Pulmonary artery endothelial cell (primary cell): ENCODE data around the gene TGFBRAP1. TPM values are rescaled to one million over a fixed set of nuclear protein-coding genes. Genes with fewer than 3 reads are reported as not detected.

ENCODE experiments used
- DNase-seq: peaks from one replicate; pipeline ENCODE4 v3.0.0-alpha.2; 2011; ENCODE audit warnings: low read depth, low spot score
- total RNA-seq: library from RNA; depleted of rRNA; stranded (reverse); fragments of >200 nt; gene quantifications from 2 replicates; pipeline ENCODE4 v1.2.3, GENCODE V29; 2014

The TGFBRAP1 gene
- 46.0 and 48.4 TPM in 2 replicates for total RNA-seq

- no peak for DNase-seq
Measured at GRCh38 chr2:105329561-105330495, at the start of gene TGFBRAP1. Gene TGFBRAP1 (minus strand): TSS chr2:105329735. CDS start chr2:105308301, 21,434 bp downstream.

- no peak for DNase-seq
Measured at GRCh38 chr2:105378921-105379383, 49.4 kb upstream of the TGFBRAP1 start.

GRCh38 chr2:105378276-105378840 lies 48.8 kb upstream of the TGFBRAP1 start:
- DNase-seq: no peak

- DNase-seq: no peak
Measured at GRCh38 chr2:105377871-105378270, 48.3 kb upstream of the TGFBRAP1 start.

- peak; percentile 74 for DNase-seq
Measured at GRCh38 chr2:105376789-105377240, 47.3 kb upstream of the TGFBRAP1 start.

GRCh38 chr2:105376010-105376409 lies 46.5 kb upstream of the TGFBRAP1 start:
- no peak for DNase-seq

- no peak for DNase-seq
Measured at GRCh38 chr2:105375001-105375561, 45.5 kb upstream of the TGFBRAP1 start.

- no peak for DNase-seq
Measured at GRCh38 chr2:105373895-105374401, 44.4 kb upstream of the TGFBRAP1 start.

GRCh38 chr2:105373344-105373781 lies 43.8 kb upstream of the TGFBRAP1 start:
- no peak for DNase-seq

GRCh38 chr2:105371810-105372209 lies 42.3 kb upstream of the TGFBRAP1 start:
- DNase-seq: no peak

GRCh38 chr2:105371156-105371555 lies 41.6 kb upstream of the TGFBRAP1 start:
- no peak for DNase-seq

GRCh38 chr2:105369777-105370690 lies 40.5 kb upstream of the TGFBRAP1 start:
- peak; percentile 71 for DNase-seq

- DNase-seq: no peak
Measured at GRCh38 chr2:105368759-105369408, 39.3 kb upstream of the TGFBRAP1 start.

GRCh38 chr2:105365206-105365605 lies 35.7 kb upstream of the TGFBRAP1 start:
- no peak for DNase-seq

- no peak for DNase-seq
Measured at GRCh38 chr2:105364436-105365139, 35.1 kb upstream of the TGFBRAP1 start.

- no peak for DNase-seq
Measured at GRCh38 chr2:105362862-105363591, 33.5 kb upstream of the TGFBRAP1 start.

- DNase-seq: no peak
Measured at GRCh38 chr2:105361102-105361889, 31.8 kb upstream of the TGFBRAP1 start.

GRCh38 chr2:105358593-105358992 lies 29.1 kb upstream of the TGFBRAP1 start:
- no peak for DNase-seq
